NCI-H146 (cell line): Measurements from ENCODE around the gene IL1RAPL1.

Source experiments
- DNase-seq: peaks from one replicate; lab custom pipeline; 2025; lab: John Stamatoyannopoulos, UW

Gene IL1RAPL1

GRCh38 chrX:29434939-29435338 lies 847.7 kb downstream of the IL1RAPL1 start:
- DNase-seq, result no peak

- no peak for DNase-seq
These were observed 848.1 kb downstream of the IL1RAPL1 start for GRCh38 chrX:29435396-29435795.

- DNase-seq, result no peak
These were observed 860.6 kb downstream of the IL1RAPL1 start for GRCh38 chrX:29447867-29448266.

GRCh38 chrX:29453333-29453732 lies 866.1 kb downstream of the IL1RAPL1 start:
- DNase-seq, result no peak

- no peak for DNase-seq
These were observed 868.5 kb downstream of the IL1RAPL1 start for GRCh38 chrX:29455702-29456101.

GRCh38 chrX:29461039-29461438 lies 873.8 kb downstream of the IL1RAPL1 start:
- no peak for DNase-seq

- no peak for DNase-seq
These were observed 879.2 kb downstream of the IL1RAPL1 start for GRCh38 chrX:29466456-29466855.

GRCh38 chrX:29468911-29469494 lies 881.8 kb downstream of the IL1RAPL1 start:
- no peak for DNase-seq

- DNase-seq, result no peak
These were observed 882.8 kb downstream of the IL1RAPL1 start for GRCh38 chrX:29470030-29470429.

GRCh38 chrX:29471829-29472228 lies 884.6 kb downstream of the IL1RAPL1 start:
- DNase-seq, result no peak

GRCh38 chrX:29477878-29478277 lies 890.6 kb downstream of the IL1RAPL1 start:
- no peak for DNase-seq

- peak; percentile 1 for DNase-seq
These were observed 891.3 kb downstream of the IL1RAPL1 start for GRCh38 chrX:29478336-29479069.

- no peak for DNase-seq
These were observed 900.0 kb downstream of the IL1RAPL1 start for GRCh38 chrX:29487214-29487613.

- DNase-seq, result no peak
These were observed 900.5 kb downstream of the IL1RAPL1 start for GRCh38 chrX:29487714-29488113.

GRCh38 chrX:29488919-29489318 lies 901.7 kb downstream of the IL1RAPL1 start:
- DNase-seq, result no peak

GRCh38 chrX:29490606-29491005 lies 903.4 kb downstream of the IL1RAPL1 start:
- no peak for DNase-seq

GRCh38 chrX:29491659-29492058 lies 904.4 kb downstream of the IL1RAPL1 start:
- DNase-seq, result no peak

GRCh38 chrX:29496636-29497180 lies 909.5 kb downstream of the IL1RAPL1 start:
- no peak for DNase-seq

- no peak for DNase-seq
These were observed 919.5 kb downstream of the IL1RAPL1 start for GRCh38 chrX:29506729-29507128.

GRCh38 chrX:29518100-29518499 lies 930.9 kb downstream of the IL1RAPL1 start:
- DNase-seq, result no peak

GRCh38 chrX:29528281-29528680 lies 941.0 kb downstream of the IL1RAPL1 start:
- no peak for DNase-seq

GRCh38 chrX:29530501-29530900 lies 943.3 kb downstream of the IL1RAPL1 start:
- no peak for DNase-seq

- DNase-seq, result no peak
These were observed 944.1 kb downstream of the IL1RAPL1 start for GRCh38 chrX:29531336-29531735.
